SHP77 treated with DMSO at 0.1 percent for 48 hours (cell line): ENCODE measurements around the gene CEP41.
"Not testable (repeated sequence)": the region's sequence is repeated elsewhere in the genome, so short reads cannot be mapped to it uniquely, and the experiment has no call there.

ENCODE experiments used
- DNase-seq: peaks from one replicate; lab custom pipeline; 2025; lab: John Stamatoyannopoulos, UW

Gene CEP41

DNA sequence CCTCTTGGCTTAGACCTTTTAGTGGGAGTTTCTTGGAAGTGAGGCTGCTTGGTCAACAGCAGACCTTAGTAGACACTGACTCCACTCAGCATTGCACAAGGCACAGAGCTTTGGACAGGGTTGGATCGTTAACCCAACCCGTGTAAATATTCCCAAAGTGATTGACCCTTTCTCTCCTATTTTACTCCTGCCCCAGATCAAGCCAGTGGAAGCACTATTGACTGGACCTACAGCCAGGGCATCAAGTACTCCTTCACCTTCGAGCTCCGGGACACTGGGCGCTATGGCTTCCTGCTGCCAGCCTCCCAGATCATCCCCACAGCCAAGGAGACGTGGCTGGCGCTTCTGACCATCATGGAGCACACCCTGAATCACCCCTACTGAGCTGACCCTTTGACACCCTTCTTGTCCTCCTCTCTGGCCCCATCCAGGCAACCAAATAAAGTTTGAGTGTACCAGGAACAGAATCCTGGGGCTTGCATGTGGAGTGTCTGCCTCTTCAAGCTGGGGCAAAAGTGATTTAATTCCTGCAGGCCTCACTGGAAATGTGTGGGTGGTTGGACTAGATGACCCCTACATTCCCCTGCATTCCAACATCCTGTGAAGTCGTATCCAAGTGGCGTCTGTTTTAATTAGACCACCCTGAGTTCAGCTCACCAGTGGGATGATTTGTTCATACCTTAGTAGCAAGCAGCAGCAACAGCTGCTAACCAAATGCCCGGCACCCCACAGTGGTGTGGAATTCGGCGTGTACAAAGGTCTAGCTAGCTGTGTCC is 53.0 kb downstream of the CEP41 start:
- DNase-seq = no peak

DNA sequence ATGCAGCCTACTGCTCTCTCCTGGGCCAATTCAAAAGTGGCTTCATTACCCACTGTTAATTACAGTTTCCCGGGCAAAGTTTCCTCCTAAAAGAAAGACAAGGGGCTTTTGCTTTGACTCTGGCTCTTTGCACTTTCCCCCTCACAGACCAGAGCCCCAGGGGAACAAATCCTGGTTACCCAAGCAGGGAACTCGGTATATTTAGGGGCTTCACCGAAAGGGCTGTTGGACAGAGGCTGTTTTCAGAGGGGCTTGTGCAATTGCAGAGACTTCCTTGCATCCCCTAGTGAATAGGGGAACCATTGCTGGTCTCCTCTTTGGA is 53.5 kb downstream of the CEP41 start:
- no peak for DNase-seq

DNA sequence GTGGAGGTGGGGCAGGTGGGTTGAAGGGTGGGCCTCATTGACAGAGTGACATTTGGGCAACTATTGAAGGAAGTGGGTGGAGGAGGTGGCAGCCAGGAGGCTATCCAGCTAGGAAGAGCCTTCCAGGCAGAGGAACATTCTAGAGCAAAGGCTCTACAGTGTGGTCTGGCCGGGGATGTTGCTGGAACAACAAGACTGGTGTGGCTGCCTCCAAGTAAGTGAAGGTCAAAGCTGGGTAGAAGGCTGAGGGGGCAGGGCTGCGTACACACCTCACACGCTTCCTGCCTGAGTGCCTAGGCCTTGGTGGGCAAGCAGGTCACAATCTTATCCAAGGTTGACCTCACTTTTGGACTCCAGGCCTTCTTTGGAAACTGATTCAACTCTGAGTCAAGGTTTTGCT is 53.9 kb downstream of the CEP41 start:
- no peak for DNase-seq

DNA sequence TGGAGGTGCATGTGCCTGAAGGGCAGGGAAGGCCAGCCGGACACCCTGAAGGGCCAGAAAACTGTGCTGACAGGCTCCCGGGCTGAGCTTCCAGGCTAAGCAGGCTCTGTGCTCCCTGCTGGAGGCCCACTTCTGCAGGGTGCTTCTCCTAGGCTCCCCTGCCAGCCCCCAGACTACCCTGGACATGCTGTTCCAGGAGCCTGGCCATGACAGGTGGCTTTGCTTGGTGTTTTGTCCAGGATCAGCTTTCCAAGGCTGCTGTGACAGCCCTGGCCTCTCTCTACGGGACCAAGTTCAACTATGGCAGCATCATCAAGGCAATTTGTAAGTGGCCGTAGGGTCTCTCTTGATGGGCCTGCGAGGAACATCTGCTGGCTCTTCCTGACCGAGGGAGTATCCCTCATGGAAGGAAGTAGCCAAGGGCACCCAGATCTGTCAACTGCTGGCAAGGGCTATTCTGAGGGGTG is 55.2 kb downstream of the CEP41 start:
- no peak for DNase-seq

DNA sequence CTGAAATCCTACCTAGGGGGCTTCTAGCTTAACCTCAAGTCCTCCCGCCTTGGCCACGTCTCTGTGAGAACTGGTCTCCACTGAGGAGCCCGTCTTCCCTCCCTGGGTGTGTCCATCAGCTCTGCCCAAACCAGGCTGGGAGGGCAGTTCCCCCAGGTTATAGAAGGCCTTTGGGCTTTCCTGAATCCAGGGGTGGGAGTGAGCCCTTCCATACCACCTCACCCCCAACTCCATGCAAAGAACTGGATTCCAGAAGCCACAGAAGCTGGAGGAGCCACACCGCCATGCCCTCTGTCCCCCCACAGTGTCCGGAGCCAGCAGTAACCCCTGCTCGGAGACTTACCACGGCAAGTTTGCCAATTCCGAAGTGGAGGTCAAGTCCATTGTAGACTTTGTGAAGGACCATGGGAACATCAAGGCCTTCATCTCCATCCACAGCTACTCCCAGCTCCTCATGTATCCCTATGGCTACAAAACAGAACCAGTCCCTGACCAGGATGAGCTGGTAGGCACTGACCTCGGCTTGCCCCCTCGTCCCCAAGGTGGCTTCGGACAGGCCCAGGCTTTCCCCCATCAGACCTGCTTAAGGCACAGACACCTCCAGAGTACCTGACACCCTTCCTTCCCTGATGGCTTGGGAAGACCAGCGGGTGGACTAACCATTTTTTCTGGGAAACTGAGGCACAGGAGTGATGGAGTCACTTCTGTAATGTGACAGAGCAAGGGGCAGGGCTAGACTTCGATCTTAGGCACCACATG is 55.8 kb downstream of the CEP41 start:
- DNase-seq = no peak

DNA sequence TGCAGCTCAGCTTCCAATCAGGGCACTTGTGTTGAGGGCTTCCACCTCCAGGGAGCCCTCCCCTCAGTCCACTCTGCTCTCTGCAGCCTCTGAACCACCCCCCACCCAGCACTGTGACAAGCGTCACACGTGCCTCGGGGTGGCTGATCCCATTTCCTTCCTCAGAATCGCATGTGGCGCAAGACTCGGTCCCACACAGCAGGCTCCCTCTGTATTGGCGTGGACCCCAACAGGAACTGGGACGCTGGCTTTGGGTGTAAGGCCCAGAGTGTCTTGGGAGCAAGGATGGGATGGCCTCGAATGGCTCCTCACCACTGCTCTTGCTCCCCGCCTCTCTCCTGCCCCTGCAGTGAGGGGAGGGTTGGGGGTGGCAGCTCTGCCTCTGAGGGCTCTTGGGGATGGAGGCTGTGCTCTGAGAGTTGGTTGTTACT is 56.4 kb downstream of the CEP41 start:
- no peak for DNase-seq

DNA sequence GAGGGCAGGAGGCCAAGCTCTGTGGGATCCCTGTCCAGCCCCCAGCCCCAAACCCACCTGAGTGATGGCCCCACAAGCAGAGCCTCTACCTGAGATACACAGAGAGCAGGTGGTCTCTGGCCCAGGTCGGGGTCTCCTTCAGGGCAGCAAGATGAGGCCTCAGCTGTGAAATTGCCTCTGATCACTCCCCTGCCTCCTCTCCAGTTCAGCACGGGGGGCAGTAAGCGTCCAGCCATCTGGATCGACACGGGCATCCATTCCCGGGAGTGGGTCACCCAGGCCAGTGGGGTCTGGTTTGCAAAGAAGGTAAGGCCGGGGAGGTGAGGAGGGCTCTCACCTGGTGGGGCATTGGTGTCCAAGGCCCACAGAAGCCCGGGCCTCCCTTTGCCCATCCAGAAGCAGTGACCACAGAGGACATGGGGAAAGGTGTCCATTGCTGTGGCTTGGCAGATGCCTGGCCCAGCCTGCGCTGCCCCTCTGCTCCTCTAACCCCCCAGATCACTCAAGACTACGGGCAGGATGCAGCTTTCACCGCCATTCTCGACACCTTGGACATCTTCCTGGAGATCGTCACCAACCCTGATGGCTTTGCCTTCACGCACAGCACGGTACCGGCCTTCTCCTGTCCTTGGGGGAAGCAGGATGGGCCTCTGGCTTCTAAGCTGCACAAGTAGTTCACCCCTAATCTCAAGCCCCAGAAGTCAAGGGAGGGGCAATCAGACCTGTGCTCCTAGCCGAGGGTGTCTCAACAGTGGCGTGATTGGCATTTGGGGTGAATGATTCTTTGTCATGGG is 57.4 kb downstream of the CEP41 start:
- DNase-seq = no peak

DNA sequence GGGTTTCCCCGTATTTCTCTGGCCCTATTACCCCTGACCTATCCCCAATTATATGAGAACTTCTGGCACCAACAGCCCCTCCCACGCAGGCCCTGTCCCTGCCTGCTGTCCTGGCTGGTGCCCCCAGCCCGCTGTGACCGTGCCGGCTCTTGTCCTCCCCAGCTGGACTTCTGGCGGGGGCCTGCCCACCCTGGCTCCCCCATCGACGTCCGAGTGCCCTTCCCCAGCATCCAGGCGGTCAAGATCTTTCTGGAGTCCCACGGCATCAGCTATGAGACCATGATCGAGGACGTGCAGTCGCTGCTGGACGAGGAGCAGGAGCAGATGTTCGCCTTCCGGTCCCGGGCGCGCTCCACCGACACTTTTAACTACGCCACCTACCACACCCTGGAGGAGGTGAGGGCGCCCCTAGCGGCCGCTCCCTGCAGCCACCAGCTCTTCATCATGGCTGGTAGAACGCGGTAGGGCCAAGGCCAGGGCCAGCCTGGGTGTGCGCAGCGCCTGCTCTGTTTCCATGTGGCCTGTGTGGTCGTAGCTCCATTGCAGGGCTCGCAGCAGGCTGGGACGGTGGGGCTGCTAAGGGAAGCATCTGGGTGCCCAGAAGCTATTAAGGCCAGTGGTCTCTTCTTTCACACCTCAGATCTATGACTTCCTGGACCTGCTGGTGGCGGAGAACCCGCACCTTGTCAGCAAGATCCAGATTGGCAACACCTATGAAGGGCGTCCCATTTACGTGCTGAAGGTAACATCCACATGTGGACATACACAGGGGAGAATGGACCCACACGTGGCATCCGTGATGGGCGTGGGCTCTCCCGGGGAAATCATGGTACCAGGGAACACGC is 59.1 kb downstream of the CEP41 start:
- DNase-seq = no peak

DNA sequence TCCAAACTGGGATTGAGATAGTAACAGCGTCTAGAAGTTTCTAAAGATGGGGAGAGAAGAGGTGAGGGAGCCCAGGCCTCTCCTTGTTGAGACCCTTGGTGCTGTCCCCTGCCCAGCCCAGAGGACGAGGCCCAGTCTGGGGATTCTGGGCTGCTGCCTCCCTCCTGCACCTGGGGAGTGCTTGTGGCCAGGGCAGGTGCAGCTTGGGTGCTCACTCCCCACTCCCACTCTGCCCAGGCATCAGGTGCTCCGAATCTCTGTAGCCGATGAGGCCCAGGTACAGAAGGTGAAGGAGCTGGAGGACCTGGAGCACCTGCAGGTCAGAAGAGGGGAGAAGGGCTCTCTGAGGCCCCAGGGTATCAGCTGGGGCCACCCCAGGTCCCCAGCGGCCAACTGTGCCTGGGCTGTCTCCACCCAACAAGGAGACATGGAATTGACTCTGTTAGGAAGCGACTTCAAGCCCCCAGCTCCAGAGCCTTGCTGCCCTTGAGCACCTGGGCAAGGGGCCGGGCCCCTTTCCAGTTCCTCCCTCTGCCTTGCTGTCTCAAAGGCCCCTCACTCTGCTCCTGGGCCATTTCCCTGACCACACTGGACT is 59.9 kb downstream of the CEP41 start:
- DNase-seq = no peak

DNA sequence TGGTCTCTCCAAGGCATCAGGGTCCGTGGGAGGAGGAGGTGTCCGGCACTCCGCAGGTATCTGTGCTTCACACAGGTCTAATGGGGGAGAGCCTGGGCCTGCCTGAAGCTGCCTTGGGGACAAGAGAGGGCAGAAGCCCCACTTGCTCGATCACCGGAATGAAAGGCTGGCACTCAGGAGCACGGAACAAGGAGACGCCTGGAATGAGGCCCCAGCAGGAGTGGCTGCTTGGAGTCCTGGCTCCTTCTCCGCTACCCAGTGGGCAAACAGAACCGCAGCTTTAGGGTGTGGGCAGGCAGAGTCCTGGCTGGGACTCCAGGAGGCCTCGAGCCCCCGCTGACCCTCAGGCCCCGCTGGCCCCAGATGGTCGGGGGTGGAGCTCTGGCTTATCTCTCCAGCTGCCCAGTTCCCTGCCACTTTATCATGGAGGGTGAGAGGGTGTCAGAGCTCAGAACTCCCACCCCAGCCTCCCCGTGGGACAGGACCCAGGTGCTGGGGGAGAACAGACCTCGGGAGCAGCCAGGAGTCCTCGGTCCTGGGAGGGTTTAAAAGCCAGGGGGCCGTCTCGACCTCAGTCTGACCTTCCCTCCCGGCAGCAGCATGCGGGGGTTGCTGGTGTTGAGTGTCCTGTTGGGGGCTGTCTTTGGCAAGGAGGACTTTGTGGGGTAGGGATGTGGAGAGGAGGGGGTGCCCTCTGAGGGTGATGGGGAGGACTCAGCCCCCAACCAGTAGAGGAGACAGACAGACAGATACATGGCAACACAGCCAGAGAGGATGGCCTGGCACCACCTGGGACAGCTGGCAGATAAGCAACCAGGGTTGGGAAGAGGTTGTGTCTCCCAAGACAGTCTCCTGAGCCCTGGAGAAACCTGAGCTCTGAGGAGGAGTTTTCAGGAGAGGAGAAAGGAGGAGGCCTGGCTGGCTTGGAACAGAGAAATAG is 60.6 kb downstream of the CEP41 start, which contains the start of gene CPA1:
TSS of gene CPA1 (plus strand) at position 574 of the 940 bp plus-strand sequence. CDS start at position 601, 27 bp downstream.
- DNase-seq = no peak

DNA sequence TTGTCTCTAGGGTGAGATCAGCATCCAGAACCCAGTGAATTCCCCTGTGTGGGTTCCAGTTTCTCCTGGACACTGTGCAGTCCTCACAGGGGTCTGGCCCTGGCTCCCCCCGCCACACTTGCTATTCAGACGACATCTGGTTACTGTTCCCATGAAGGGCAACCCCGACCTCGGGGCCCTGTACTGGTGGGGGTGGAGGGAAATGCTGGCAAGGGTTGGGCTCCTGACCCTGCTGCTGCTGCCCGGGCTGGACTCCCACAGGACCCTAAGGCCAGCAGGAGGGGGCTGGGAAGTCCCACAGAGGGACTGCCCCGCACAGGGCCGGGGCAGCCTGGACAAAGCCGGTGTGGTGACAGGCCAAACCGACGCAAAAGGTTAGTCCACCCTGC is 61.3 kb downstream of the CEP41 start:
- no peak for DNase-seq

DNA sequence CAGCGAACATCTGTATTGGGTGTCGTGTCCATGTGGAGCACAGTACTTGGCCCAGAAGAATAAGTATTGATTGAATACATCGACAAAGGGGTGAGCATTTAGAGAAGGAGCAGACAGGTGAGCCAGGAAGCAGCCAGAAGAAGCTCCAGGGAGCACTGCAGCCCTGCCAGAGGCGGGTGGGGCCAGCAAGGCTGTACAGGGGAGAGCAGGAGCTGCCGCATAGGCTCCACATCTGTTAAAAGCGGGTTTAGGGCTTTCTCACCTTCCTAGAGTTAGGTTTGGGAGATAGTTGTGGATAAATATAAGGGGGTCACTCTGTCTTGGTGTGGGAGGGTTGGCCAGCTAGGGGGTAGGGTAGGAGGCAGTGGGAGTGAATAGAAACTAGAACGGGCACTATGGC is 61.8 kb downstream of the CEP41 start:
- DNase-seq = no peak

DNA sequence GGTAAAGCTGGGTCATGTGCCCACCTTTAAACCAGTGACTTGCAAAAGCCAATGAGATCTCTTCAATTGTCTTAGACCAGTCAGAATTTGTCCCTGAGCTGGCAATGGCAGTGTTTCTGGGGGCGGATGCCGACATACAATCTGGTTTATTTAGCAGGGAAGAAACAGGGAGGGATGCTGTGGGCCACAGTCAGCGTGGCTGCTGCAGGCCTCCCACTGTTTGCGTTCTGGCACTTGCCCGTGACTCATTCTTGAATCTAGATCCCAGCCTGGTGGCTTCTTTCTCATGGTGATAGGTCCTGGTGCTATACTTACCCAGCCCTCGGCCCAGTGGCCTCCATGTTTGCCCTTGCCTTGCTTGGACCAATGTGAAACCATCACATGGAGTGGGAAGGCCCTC is 63.6 kb downstream of the CEP41 start:
- no peak for DNase-seq

DNA sequence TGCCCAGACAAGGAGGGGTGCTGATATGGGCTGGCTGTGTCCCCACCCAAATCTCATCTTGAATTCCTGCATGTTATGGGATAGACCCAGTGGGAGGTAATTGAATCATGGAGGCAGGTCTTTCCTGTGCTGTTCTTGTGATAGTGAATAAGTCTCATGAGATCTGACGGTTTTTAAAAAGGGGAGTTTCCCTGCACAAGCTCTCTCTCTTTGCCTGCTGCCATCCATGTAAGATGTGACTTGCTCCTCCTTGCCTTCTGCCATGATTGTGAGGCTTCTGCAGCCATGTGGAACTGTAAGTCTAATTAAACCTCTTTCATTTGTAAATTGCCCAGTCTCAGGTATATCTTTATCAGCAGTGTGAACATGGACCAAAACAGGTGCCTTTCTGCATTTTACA is 64.4 kb downstream of the CEP41 start:
- not testable (repeated sequence) for DNase-seq

DNA sequence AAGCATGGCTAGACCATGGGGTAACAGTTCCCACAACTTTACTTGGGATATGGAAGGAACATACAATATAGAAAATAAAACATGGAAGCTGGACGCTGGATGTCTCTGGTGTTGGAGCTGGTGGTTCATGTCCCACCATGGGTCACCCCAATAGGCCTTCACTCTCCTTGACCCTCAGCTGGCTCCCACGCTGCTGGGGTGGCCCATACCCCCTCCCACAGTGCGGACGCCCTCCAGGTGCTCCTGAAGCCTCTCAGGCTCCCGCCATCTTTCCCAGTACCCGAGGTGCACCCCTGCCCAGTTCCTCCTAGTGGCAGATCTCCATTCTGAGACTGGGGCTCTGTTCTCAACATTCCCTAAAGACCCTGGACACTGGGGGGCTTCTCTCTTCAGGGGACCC is 66.3 kb downstream of the CEP41 start:
- DNase-seq = no peak

DNA sequence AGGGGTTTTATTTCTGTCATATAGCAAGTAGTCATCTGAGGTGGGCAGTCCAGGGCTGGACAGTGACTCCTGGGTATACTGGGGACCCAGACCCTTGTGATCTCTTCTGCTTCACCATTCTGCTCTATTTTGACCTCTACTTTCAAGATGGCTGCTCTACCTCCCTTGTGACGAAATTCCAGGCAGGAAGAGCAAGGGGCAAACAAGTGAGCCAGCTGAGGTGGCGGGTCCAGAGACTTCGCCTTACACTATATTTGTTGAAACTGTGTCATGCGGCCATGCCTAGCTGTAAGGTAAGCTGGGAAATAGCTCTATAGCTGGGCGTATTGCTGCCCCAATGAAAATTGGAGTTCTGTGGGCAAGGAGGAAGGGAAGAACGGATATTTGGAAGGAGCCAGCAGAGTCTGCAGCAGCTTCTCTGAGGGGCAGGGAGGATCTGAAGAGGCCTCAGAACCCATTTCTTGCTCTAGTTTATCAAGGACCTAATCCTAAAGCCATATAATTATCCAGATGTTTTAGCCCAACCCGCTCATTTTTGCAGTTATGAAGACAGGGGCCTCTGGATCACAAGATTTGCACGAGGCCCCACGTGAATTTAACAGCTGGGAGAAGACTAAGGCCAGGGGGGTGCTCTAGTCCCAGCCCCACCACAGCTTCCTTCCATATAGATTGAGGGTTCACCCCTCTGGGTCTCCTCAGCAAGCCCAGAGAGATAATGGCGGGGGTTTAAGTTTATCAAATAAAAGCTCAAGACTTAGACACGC is 68.2 kb downstream of the CEP41 start:
- no peak for DNase-seq

DNA sequence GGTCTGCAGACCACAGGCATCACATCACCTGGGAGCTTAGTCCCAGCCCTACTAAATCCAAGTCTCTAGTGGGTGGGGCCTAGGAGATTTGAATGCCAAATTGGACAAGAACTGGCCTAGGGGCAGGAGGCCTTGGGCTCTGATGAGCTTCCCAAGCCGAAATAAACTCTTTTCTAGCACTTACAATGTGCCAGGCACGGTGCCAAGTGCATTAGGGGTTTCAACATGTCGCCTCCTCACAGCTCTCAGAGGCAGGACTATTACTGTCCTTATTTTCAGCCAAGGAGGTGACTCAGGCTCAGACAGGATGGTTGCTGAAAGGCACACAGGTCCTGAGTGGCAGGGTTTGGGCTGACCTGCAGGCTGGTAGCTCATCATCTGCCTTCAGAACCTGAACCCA is 69.8 kb downstream of the CEP41 start:
- DNase-seq = no peak

DNA sequence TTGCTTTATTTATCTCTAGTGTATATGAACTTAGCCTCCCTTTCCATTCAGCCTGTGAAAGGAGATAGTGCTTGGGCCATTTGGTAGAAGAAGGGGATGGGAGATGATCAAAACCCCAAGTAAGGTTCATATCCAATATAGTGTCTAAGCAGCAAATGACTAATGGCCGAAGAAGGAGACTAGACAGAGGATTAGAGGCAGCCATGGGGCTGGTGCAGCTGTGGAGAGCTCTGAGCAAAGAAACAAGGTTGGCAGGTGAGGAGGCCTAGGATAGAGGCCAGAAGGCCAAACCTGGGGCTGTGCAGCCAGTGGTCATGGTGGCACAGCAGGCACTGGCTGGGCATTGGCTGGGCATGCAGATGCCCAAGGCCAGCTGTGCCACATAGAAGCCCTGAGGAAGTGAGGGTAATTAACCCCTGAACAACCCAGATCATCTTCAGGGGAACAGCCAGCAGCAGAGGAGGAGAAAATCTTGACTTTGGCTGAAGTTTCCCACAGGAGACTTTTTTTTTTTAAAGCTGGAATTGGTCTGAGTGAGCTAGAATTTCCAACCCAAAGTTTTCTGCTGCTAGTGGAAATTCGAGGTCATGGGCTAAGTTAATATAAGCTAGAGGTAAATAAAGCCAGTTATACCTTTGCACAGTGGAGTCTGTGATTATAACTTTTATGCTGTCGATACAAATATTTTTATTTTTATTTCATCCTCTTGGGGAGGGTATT is 70.8 kb downstream of the CEP41 start:
- no peak for DNase-seq
